ENCODE results near the gene TTC34.

Gene TTC34

DNA sequence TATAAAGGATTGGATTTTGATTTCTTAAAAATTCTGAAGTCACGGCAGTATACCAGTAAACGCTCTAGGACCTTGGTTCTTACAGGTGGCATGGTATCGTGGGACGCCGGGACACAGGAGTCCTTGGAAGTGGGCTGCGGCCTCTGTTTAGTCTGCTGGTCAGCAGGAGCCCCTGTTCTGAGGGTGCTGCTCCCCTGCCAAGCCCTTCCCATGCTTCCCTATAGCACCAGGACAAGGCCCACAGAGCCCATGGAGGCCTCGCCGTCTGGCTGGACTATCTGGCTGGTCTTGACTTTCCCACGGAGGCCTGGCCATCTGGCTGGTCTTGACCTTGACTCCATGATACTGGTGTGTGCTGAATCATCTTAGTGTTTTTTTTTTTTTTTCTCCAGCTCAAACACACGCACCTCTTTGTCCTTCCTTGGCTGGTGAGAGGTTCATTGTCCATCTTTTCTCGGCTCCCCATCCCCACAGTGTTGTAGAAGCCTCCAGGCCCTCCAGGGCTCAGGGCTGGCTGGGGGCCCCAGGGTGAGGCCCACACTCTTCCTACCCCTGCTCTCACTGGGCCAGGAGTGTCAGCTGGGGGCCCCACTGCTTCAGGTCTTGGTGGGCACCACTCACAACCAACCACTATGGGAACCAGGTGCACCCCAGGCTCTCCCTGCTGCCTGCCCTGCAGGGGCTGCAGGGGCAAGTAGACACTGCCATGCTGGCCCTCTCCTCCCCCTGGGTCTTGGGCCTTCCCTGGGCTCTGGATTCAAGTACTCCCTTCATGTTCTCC is 16.5 kb upstream of the TTC34 start:
- no peak for DNase-seq (ENCODE audit: insufficient read length)
- no peak for TF ChIP-seq POLR2A (IDR thresholded peaks at IDR 0.05; ENCODE audit: low read depth, low read length)
- TF ChIP-seq POLR2AphosphoS5 (IDR thresholded peaks at IDR 0.05; ENCODE audit: low read depth, low read length): no peak
- TF ChIP-seq TAF1 (IDR thresholded peaks at IDR 0.05; ENCODE audit: borderline replicate concordance, low read depth, low read length): no peak
- no peak for FAIRE-seq

DNA sequence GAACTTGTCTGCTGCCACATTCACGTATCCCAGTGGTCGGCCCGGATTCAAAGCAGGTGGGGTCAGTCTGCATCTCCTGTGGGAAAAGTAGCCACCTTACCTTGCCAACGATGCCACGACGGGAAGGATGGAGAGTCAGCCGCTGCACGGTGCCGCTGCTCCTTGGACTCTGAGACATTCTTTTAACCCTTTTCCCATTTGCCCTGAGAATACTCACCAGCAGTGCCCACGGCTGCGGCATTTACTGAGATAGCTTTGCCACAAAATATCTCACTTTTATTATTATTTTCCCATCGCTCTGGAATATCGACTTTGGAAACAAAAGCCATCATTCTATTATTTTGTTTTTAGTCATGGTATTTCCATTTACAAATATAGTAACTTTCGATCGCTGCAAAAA is 15.3 kb upstream of the TTC34 start:
- no peak for TF ChIP-seq POLR2A (IDR thresholded peaks at IDR 0.05; ENCODE audit: low read depth, low read length)
- TF ChIP-seq TAF1 (IDR thresholded peaks at IDR 0.05; ENCODE audit: borderline replicate concordance, low read depth, low read length): no peak
- no peak for TF ChIP-seq POLR2AphosphoS5 (IDR thresholded peaks at IDR 0.05; ENCODE audit: low read depth, low read length)
- DNase-seq (ENCODE audit: insufficient read length) (no peak), FAIRE-seq (no peak)

DNA sequence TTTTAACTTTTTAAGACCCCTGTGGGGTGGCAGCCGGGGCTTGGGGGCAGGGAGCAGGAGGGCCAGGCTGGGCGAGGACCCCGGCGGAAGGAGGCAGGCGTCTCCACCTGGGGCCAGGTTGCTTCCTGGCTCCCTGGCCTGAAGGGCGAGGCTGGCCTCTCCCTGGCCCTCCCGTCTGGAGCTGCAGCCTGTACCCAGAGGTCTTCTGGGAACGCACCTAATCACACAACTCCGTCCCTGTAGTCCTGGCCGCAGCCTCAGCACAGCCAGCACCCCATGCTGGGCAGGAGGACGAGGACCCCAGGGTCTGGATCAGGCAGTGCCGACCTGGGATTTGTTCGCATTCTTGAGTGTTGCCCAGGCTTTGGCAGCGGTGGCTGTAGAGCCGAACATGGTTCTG is 14.1 kb upstream of the TTC34 start:
- FAIRE-seq (no peak), DNase-seq (ENCODE audit: insufficient read length) (no peak)
- no peak for TF ChIP-seq POLR2AphosphoS5 (IDR thresholded peaks at IDR 0.05; ENCODE audit: low read depth, low read length)

DNA sequence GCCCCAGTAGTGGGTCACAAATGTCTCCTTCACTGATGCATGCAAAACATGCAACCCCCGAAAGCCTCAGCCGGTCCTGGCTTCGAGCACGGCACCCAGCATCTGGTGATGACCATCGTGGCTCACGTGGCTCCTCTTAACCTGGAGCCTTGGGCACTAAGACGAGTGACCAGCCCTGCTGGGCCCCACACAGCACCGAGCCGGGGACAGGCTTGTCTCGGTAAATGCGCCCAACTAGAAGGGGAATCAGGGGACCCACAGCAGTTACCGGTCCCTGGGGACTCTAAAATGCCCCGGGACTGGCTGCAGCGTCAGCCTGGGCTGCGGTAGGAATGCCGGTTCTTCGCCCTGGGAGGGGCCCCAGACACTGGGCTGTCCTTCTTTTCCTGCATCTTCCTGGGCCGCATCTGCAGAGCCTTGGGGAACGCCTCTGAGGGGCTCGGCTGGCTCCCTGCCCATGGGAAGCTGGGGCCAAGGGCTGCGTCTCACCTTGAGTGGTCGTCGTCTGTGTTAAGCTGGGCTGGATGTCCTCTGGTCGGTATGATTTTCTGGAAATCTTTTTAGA is 13.1 kb upstream of the TTC34 start:
- FAIRE-seq: no peak
- no peak for TF ChIP-seq POLR2A (IDR thresholded peaks at IDR 0.05; ENCODE audit: low read depth, low read length)
- no peak for TF ChIP-seq TAF1 (IDR thresholded peaks at IDR 0.05; ENCODE audit: borderline replicate concordance, low read depth, low read length)
- no peak for TF ChIP-seq POLR2AphosphoS5 (IDR thresholded peaks at IDR 0.05; ENCODE audit: low read depth, low read length)
- DNase-seq (ENCODE audit: insufficient read length): no peak

DNA sequence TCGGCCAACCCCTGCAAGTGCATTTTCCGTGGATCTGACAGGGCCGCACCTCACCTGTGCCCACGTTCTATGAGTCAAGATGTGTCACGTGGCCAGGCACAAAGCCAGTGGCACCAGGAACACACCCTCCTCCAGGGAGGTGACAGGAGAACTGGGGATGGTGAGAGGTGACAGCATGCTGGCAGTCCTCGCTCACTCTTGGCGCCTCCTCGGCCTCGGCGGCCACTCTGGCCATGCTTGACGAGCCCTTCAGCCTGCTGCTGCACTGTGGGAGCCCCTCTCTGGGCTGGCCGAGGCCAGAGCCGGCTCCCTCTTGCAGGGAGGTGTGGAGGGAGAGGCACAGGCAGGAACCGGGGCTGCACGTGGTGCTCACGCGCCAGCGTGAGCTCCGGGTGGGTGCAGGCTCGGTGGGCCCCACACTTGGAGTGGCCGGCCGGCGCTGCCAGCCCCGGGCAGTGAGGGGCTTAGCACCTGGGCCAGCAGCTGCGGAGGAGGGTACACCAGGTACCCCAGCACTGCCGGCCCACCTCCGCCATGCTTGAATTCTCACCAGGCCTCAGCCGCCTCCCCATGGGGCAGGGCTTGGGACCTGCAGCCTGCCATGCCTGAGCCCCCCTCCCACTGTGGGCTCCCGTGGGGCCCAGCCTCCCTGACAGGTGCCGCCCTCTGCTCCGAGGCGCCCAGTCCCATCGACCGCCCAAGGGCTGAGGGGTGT is 11.6 kb upstream of the TTC34 start:
- DNase-seq (ENCODE audit: insufficient read length): no peak
- FAIRE-seq: no peak
- TF ChIP-seq TAF1 (IDR thresholded peaks at IDR 0.05; ENCODE audit: borderline replicate concordance, low read depth, low read length) (no peak), POLR2A (IDR thresholded peaks at IDR 0.05; ENCODE audit: low read depth, low read length) (no peak), POLR2AphosphoS5 (IDR thresholded peaks at IDR 0.05; ENCODE audit: low read depth, low read length) (no peak)

DNA sequence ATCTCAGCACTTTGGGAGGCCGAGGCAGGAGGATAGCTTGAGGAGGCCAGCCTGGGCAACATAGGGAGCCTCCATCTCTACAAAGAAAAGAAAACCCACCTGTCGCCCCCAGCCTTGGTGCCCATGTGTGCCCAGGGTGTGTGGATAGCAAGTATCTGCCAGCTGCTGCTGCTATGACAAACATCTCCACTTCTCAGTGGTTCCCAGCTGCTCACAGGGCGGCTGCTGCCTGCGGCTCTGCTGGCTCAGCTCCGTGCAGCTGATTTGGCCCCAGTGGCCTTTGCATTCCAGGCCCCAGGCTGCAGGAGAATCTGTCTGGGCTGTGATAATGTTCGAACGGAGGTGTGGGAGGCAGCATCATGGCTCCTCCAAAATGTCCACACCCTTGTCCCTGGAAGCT is 10.6 kb upstream of the TTC34 start:
- FAIRE-seq (no peak), DNase-seq (ENCODE audit: insufficient read length) (no peak)
- TF ChIP-seq POLR2A (IDR thresholded peaks at IDR 0.05; ENCODE audit: low read depth, low read length) (no peak), POLR2AphosphoS5 (IDR thresholded peaks at IDR 0.05; ENCODE audit: low read depth, low read length) (no peak), TAF1 (IDR thresholded peaks at IDR 0.05; ENCODE audit: borderline replicate concordance, low read depth, low read length) (no peak)

DNA sequence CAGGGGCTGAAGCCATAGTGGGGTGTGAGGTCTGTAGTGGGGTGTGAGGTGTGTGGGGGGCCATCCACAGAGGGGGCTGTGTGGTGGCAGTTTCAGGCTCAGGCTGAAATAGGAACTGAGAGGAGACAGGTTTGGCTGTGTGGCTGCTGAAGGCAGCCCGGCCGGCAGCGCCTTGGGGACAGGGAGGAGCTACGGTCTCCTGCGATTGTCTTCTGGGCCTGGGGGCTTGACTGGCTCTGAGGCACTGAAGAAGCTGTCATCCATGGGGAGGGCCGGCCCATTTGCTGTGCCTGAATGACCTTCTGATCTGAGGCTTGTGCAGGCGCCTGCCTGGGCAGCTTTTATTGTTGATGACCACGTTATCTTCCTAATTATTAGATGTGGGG is 10.0 kb upstream of the TTC34 start:
- TF ChIP-seq POLR2A (IDR thresholded peaks at IDR 0.05; ENCODE audit: low read depth, low read length) (no peak), TAF1 (IDR thresholded peaks at IDR 0.05; ENCODE audit: borderline replicate concordance, low read depth, low read length) (no peak), POLR2AphosphoS5 (IDR thresholded peaks at IDR 0.05; ENCODE audit: low read depth, low read length) (no peak)
- DNase-seq (ENCODE audit: insufficient read length) (no peak), FAIRE-seq (no peak)

DNA sequence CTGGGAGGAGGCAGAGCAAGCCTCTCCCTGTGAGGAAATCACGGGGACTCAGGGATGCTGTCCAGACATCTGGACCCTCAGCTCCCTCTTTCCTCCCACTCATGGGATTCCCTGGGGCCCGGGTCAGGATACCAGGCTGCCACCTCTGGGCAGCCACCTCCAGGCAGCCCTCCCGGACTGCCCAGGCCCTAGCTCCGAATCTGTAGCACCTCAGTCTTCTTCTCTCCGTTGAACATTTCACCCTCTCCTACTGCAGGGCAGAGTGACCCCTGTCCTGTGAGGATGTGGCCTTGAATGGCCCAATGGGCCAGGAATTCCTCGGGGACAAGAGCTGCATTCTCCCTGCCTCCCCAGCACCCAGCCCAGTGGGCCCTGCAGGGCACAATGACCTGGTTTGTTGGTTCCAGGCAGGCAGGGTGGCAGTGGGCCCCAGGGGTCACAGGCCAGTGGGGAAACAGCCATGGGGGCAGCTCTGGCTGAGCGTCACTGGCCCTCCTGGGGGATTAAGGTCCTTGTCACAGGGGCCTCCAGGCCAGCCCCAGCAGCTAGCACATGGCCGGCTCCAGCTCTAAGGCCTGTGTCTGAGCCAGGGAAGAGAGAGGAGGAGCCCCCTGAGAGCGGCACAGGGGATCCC is 9.5 kb upstream of the TTC34 start:
- no peak for FAIRE-seq
- TF ChIP-seq TAF1 (IDR thresholded peaks at IDR 0.05; ENCODE audit: borderline replicate concordance, low read depth, low read length) (no peak), POLR2AphosphoS5 (IDR thresholded peaks at IDR 0.05; ENCODE audit: low read depth, low read length) (no peak), POLR2A (IDR thresholded peaks at IDR 0.05; ENCODE audit: low read depth, low read length) (no peak)
- no peak for DNase-seq (ENCODE audit: insufficient read length)

DNA sequence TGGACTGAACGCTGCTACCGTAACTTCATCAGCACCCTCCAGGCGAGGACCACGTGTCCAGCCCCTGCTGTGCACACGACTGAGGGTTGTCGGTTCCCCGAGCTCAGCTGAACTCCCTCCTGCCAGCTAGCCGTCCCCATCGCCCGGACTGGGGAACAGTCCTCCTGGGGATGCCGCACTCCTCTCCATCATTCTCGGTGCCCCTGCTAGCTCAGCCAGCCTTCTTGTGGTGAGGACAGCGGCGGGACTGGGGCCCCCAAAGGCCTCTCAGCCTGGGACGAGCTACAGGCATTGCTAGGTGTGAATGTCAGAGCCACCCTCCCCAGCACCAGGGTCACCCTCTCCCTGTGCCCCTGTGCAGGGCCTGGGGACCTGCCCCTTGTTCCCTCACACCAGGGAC is 8.8 kb upstream of the TTC34 start:
- DNase-seq (ENCODE audit: insufficient read length) (no peak), FAIRE-seq (no peak)
- TF ChIP-seq POLR2AphosphoS5 (IDR thresholded peaks at IDR 0.05; ENCODE audit: low read depth, low read length) (no peak), TAF1 (IDR thresholded peaks at IDR 0.05; ENCODE audit: borderline replicate concordance, low read depth, low read length) (no peak), POLR2A (IDR thresholded peaks at IDR 0.05; ENCODE audit: low read depth, low read length) (no peak)

DNA sequence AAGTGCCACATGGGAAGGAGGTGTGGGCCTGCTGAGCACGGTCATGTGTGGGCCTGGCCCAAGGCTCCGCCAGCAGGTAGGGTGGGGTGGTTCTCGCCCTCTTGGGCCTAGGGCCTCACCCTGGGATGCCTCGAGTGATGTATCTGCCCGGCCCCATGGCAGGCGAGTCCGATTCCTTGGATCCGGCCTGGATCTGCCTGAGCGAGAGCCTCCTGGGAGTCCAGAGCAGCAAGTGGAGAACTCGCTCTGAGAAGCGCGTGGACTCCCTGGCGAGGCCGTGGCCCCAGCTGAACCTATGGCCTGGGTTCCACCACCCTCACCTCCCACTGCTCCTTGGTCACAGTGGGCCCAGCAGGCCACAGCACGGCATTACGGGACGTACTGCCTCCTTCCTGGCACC is 8.2 kb upstream of the TTC34 start:
- DNase-seq (ENCODE audit: insufficient read length): no peak
- TF ChIP-seq TAF1 (IDR thresholded peaks at IDR 0.05; ENCODE audit: borderline replicate concordance, low read depth, low read length) (no peak), POLR2AphosphoS5 (IDR thresholded peaks at IDR 0.05; ENCODE audit: low read depth, low read length) (no peak), POLR2A (IDR thresholded peaks at IDR 0.05; ENCODE audit: low read depth, low read length) (no peak)

DNA sequence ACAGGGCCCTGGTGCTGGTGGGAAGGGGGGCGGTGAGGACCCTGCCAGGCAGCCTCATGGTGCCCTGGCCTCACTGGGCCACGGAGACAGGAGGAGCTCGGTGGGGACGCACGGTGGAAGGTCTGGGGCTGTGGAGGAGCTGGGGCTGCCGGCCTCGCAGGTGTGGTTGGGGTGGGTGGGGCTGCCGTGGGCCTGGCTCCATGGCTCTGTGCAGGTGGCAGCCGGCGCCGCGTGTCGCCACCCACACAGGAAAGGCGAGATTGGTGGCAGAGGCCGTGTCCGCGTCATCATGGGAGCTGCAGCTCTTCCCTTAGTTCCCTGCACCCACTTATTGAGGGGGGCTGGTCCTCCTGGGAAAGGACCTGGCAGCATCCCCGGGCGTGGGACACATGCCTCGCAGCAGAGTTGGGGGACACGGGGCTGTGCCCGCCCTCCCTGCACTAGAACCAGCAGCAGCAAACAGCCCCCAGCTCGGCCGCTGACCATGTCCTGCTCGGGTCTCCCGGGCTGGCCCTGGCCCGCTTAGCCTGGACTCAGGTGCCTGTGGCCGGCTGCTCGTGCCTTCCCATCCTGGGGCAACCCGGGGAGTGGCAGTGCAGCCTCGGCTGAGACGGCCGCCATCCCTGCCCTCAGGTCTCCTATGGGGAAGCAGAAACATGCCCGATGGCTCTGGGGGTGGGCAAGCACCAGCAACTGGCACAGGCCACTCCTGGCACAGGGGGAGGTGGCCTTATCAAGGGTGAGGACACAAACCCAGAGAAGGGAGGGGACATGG is 7.5 kb upstream of the TTC34 start:
- TF ChIP-seq POLR2A (IDR thresholded peaks at IDR 0.05; ENCODE audit: low read depth, low read length) (no peak), TAF1 (IDR thresholded peaks at IDR 0.05; ENCODE audit: borderline replicate concordance, low read depth, low read length) (no peak), POLR2AphosphoS5 (IDR thresholded peaks at IDR 0.05; ENCODE audit: low read depth, low read length) (no peak)
- DNase-seq (ENCODE audit: insufficient read length) (no peak), FAIRE-seq (no peak)

More for the DNA sequence above, 8.2 kb upstream of the TTC34 start:
- no peak for FAIRE-seq

Measured in GM12892 (cell line).